GM18867 (cell line): ENCODE results near the gene MTX1.
A peak's percentile ranks its signal among the peaks of the same experiment; 100 is the strongest.
"Not testable (repeated sequence)": the region's sequence is repeated elsewhere in the genome, so short reads cannot be mapped to it uniquely, and the experiment has no call there.

Experiments
- ATAC-seq: cut with Tn5 transposase; IDR thresholded peaks from one replicate; pipeline ENCODE4 v1.9.1; 2021; ENCODE audit warnings: mild to moderate bottlenecking, moderate library complexity; ENCODE audit not compliant: unreplicated experiment

The MTX1 gene

DNA sequence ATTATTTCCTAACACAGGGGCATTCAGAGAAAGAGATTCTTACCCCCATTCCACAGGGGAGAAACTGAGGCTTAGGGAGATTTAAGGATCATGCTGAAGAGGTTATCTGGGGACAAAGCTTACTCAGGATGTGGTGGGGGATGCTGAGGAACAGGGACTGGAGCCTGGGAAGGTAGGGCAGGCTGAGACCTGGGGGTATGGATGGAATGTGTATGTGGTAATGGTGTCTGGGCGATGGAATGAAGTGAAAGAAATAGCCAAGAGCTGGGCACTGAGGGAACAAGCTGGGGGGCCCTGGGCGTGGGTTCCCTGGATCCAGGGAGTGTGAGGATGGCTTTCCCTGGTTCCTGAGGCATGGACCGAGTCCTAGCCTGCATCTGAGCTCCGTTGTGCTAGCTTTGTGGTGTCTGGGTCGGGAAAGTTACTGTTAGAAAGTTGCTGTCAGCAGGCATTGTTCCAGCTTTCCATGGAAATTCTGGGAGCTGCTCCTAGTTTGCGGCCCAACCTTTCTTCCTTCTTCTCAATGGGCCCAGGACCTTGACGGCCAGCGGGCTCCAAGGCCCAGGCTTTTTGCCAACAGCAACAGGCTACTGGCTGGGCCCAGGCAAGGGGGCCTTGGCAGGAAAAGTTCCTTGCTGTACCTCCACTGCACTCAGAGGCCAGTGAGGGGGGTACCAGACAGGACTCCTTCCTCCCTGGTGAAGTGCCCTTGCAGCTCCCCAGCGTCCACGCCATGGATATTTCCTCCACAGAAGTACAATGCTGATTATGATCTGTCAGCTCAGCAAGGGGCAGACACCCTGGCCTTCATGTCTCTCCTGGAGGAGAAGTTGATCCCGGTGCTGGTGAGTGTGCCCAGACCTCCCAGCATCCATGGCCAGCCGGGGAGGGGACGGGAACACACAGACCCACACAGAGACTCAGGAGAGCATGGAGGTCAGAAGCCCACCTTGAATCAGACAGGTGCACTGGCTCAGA is 23.8 kb downstream of the MTX1 start:
- not testable (repeated sequence) for ATAC-seq

GRCh38 chr1:155233502-155233901 is 25.0 kb downstream of the MTX1 start:
- not testable (repeated sequence) for ATAC-seq

DNA sequence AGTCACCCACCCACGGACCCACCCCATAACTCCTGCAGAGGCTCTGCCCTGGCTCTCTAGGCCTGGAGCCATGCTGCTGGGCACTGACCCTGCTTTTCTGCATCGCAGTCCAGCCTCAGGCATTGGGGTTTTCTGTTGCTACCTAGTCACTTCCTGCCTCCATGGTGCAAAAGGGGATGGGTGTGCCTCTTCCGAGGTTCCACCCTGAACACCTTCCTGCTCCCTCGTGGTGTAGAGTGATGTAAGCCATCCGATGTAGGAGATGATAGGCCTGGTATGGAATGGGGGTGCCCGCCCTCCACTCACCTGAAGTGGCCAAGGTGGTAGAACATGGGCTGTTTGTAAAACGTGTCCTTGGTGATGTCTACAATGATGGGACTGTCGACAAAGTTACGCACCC is 26.9 kb downstream of the MTX1 start:
- not testable (repeated sequence) for ATAC-seq

- ATAC-seq: no peak
Measured at GRCh38 chr1:155236451-155236850, 28.0 kb downstream of the MTX1 start.

GRCh38 chr1:155241069-155241679 is 32.7 kb downstream of the MTX1 start:
- ATAC-seq: no peak

GRCh38 chr1:155241841-155242264 is 33.4 kb downstream of the MTX1 start:
- no peak for ATAC-seq

- no peak for ATAC-seq
Measured at GRCh38 chr1:155242805-155243358, 34.4 kb downstream of the MTX1 start.

- ATAC-seq: peak; percentile 83
Measured at GRCh38 chr1:155244368-155245162, 36.1 kb downstream of the MTX1 start.

DNA sequence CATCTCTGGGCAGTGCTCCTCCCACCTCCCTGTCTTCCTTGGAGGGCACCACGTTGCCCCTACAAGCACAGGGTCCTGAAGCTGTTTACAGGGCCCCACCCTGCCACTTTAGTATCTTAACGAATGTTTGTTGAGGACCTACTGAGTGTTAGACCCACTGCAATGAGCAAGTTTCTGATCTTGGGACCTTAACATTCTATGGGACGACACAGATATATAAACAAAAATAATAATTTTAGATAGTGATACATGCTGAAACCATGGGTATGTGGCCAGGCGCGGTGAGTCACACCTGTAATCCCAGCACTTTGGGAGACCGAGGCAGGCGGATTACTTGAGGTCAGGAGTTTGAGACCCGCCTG is 36.6 kb downstream of the MTX1 start:
- ATAC-seq: no peak

DNA sequence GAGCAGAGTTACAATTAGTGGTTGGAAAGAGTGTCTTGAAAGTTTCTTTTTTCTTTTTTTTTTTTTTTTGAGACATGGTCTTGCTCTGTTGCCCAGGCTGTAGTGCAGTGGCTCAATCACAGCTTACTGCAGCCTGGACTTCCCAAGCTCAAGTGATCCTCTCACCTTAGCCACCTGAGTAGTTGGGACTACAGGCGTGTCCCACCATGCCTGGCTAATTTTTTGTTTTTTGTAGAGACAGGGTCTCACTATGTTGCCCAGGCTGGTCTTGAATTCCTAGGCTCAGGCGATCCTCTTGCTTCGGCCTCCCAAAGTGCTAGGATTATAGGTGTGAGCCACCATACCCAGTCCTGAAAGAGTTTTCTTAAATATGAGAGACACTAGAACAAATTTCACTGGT is 38.3 kb downstream of the MTX1 start:
- ATAC-seq: not testable (repeated sequence)

DNA sequence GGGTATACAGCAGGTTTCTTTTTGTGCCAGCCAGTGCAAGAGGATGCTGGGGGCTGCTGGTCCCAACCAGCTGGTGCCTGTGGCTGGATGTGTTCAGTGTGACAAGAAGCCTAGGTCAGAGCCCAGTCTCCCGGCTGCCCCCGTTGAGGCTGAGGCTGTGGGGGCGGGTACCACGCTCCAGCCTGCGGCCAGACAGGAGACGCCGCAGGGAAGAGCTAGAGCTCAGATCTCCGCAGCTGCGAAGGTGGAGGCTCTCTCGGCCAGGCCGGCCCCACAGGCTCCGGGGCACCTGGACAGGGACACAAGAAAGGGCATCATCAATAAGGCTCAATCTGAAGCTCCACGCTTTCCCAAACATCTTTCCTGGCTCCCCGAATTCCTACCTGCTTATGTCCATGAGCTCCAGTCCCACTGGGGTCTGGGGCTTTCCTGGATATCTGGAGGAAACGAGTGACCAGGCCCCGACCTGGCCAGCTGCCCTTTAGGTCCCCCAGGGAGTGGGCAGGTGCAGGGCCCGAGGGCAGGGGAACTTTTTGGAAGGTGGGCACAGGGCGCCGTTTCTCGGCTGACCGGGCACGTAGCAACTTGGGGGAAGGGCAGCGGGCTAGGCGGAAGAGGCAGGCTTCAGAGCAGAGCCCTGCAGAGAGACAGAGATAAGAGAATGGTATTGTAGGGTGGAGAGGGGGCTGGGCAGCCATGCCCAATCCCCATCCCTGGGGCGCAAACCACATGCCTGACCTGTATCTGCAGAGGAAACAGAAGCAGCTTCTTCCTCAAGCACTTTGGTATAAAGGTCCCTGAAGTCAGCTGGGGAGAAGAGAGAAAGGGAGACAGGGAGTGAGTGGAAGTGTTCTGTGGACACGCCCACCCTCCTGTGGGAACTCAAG is 39.4 kb downstream of the MTX1 start:
- no peak for ATAC-seq

DNA sequence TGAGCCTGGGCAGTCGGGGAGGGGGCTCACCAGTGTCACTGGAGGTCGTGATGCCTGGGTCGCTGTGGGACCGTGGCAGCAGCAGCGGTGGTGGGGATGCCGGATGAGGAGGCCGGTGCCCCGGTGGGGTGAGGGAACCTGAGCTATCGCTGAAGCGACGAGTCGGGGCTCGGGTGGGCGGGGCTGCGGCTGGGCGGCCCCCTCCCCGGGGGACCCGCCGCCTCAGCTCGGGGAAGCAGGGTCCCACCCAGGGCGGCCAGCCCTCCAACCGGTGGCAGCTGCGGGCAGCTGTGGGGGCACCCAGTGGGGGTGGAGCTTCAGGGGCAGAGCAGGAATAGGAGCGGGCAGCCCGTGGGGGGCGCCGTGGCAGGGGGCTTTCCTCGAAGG is 41.7 kb downstream of the MTX1 start:
- peak; percentile 14 for ATAC-seq

DNA sequence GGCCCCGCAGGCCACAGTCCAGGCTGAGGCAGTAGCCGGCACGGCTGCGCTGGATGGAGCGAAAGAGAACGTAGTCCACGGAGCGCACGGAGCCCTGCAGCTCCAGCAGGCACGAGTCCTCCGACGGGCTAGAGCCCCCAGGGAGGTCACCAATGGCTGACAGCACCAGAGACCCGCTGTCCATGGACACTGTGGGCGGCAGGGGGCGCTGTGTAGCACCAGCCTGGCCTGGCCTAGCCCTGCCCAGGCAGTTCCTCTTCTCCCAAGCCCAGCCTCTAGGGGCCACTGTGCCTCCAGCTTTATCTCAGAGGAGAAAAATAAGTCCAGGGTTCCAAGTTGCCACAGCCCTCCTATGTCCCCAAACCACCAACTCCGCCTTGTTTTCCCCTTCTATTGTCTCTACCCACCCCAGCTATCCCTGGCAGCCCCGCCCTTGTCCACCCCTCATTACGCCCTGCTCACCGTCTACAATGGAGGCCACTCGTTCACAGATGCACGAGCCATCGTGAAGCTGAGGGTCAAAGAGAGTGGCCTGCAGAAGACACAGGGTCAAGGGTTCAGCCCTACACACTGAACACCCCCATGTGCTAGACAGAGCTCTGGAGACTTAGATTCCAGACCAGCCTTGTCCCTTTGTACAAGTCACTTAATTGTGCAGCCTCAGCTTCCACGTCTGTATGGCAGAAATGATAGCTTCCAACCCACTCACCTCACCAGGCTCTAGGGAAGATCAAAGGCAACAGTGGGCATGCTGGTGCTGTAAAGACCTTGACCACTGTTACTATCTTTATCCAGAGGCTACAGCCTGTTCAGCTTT is 42.3 kb downstream of the MTX1 start:
- peak; percentile 74 for ATAC-seq

- no peak for ATAC-seq
Measured at GRCh38 chr1:155251566-155251965, 43.1 kb downstream of the MTX1 start.

DNA sequence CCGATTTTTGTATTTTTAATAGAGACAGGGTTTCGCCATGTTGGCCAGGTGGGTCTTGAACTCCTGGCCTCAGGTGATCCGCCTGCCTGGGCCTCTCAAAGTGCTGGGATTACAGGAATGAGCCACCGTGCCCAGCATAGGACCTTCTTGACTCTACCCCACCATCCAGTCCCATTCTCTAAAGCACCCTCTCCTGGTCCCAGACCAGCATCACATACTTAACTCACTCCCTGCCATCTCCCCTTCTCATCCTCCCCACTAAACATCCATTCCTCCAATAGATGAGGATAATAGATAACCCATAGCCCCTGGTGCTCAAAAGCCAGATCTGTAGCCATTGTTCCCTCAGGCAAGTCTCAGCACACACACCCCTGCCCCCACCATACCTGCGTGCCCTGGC is 44.7 kb downstream of the MTX1 start:
- no peak for ATAC-seq

GRCh38 chr1:155253797-155254196 is 45.3 kb downstream of the MTX1 start:
- ATAC-seq: no peak

GRCh38 chr1:155254228-155254713 is 45.8 kb downstream of the MTX1 start:
- ATAC-seq: no peak

DNA sequence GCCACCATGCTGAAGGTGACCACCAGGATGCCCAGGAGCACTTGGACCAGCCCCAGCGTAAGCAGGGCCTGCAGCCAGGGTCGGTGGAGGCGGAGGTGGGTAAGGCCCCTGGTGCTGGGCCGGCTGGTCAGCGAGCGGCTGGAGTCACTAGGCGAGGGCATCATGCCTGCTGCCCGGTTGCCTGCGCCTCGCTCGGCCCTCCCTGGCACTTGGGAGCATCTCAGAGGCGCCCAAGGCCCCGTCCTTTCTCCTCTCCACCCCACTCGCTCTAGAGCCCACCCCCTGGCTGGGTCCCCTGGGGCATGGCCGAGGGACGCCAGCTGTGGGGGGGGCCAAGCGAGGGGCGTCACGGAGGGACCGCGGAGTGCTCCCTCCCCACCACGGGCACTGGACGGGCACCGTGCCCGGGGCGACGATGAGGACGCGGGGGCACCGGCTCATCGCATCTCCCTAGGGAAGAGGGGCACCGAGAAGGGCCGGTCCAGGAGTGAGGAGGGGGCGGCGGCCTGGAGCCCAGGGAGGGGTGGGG is 46.3 kb downstream of the MTX1 start:
- no peak for ATAC-seq
